ENCODE results near the gene TSHZ2.
"Not testable (repeated sequence)": the region's sequence is repeated elsewhere in the genome, so short reads cannot be mapped to it uniquely, and the experiment has no call there.

Gene TSHZ2

DNA sequence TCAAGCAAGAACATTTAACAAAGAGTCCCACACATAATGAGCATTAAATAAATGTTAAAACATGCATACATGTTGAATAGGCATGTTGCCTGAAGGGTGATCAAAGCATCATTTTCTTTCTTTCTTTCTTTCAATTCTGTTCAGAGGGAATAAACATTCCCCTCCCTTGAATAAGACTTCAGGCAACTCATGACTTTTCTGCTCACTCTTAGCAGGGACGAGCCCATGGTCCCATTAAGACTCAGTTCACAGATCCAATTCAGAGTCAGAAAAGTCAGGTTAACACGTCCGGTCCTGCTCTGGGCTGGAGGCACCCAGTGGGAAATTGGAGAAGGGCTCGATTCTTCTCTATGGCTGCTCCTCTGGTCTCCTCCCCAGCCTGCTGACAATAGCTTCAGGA is 439.7 kb downstream of the TSHZ2 start:
- DNase-seq (ENCODE audit: low read depth) = no peak

DNA sequence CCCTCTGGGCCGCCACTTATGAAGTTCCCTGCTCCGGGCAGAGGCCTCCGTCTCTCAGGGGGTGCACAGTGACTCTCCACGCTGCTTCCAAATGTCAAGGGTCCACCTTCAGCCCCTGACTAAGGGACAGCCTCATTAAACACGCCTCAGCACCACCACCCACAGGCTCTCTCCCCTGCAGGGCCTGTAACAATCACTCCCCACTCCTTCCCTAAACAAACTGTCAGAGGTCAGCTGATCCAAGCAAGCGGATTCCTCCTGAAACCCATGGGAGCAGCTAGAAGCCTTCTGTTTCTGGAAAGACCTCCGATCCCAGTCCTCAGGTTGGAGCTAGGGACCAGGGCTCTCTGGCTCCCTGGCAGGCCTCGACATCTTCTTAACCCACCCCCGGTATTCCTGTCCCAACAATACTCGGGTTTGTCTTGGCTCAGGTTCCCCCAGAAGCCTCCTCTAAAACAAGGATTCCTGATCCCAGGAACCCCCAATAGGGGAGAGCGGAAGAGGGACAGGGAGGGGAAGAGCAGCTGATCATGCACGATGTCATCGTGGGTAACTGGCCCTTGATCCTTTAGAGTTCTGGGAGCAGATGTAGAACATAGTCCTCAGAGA is 440.5 kb downstream of the TSHZ2 start:
- no peak for DNase-seq (ENCODE audit: low read depth)

DNA sequence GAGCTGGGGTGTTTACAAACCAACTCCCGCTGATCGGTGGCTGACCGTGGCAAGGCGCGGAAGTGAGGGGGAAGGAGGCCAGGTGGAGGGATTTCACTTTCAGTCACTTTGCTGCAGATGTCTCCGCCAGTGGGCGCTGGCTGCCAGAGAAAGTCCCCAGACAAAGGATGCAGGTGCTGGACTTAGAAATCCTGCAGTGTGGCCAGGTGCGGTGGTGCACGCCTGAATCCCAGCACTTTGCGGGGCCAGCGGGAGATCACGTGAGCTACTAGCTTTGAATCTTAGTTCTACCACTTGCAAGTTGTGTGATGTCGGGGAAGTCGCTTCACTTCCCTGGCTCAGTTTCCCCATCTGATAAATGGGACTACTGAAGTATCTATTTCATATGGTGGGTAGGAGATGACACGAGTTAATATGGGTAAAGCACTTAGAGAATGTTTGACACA is 441.1 kb downstream of the TSHZ2 start:
- DNase-seq (ENCODE audit: low read depth) = no peak

DNA sequence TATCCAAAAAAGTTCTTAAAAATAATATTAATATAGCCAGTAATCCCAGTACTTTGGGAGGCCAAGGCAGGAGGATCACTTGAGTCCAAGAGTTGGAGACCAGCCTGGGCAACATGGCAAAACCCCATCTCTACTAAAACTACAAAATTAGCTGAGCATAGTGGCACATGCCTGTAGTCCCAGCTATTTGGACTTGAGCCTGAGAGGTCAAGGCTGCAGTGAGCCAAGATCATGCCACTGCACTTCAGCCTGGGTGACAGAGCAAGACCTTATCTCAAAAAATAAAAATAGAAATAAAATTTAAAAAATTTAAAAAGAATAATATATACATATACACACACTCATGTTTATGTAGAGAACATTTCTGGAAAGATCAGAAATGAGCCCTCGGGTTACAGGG is 441.7 kb downstream of the TSHZ2 start:
- not testable (repeated sequence) for DNase-seq (ENCODE audit: low read depth)

DNA sequence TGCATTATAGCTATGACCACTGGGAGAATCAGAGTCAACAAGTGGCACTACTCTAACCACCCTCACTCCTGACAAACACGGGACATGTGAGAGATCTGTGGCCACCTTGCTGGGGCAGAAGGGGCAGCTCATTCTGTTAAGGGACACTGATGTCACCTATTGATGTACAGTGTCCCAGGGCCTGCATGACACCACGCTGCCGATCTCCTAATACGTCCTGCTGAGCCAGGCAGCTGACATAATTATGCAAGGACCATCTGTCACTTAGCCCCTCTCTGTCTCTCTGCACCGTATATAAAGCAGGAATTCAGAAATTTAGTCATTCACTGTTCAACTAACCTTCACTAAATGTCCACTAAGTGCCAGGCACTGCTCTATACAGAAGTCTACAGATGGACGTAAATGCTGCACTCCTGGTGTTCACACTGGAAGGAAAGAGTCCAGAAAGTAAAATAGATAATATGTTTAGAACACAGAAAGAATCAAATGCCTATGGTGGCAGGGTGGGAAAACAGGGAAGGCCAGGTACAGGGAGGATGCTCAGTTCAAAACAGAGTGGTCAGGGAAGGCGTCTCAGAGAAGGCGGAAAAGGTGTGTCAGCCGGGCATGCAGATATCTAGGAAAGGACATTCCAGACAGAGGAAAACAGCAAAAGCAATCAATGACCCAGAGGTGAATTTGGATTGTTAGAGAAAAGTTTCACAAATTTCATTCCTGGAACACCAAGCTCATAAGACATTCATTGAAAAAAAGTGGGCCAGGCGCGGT is 447.7 kb downstream of the TSHZ2 start:
- DNase-seq (ENCODE audit: low read depth) = no peak

DNA sequence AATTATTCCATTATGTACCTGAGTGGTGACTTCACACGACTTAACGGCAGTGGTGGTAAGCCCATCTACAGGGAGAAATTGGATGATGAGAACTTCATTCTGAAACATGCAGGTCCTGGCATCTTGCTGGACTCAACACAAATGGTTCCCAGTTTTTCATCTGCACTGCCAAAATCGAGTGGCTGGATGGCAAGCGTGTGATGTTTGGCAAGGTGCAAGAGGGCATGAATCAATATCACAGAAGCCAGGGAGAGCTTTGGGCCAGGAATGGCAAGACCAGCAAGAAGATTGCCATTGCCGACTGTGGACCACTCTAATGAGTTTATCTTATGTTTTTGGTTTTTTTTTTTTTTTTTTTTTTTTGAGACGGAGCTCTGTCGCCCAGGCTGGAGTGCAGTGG is 449.2 kb downstream of the TSHZ2 start:
- no peak for DNase-seq (ENCODE audit: low read depth)

DNA sequence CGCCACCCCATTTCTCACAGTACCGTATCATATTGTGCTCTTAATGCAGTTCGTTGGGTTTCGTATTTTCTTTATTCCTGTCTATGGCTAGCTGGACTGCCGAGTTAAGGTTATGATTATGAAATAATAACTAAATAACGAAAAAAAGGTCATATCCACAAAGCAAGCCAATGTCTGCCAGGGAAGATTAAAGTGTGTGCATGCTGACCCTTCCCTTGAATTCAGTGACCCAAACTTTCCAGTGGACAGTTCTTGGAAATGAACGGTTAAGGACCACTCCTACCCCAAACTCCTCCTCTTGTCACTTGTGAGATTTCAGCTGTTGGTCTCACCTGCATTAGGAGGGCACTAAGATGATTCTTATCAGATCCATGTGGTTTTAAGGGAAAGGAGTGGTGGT is 449.9 kb downstream of the TSHZ2 start:
- no peak for DNase-seq (ENCODE audit: low read depth)

DNA sequence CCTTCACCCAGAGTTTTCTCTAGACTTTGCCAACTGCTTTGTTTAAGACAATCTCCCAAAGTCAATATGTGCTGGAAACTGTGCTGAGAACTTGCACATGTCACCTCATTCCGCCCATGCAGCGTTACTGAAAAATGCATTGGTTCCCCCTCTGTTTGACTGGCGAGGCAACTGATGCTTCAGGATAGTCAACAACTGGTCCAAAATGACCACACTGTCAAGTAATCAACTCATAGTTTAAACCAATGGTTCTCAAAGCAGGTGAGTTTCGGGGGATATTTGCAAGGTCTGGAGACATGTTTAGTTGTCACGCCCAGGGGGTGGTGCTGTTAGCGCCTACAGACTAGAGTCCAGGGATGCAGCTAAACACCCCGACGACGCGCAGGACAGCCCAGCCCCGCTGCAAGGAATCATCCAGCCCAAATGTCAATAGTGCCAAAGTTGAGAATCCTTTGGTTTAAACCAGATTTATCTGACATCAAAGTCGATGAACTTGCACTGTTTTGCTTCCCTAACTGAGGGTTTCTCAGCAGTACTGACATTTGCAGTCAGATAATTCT is 451.5 kb downstream of the TSHZ2 start:
- no peak for DNase-seq (ENCODE audit: low read depth)

DNA sequence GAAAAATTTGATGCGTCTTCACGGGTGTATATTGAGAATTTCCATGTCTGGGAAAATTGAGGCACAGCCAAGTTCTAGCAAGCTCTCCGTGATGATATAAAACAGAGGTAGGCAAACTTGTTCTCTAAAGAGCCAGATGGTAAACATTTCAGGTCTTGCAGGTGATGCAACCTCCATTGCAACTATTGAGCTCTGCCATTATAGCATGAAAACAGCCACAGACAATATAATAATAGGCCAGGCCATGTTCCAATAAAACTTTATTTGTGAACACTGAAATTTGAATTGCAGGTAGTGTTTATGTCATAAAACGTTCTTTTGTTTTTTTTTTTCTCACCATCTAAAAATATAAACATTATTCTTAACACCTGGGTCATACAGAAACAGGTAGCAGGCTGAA is 453.3 kb downstream of the TSHZ2 start:
- DNase-seq (ENCODE audit: low read depth) = no peak

DNA sequence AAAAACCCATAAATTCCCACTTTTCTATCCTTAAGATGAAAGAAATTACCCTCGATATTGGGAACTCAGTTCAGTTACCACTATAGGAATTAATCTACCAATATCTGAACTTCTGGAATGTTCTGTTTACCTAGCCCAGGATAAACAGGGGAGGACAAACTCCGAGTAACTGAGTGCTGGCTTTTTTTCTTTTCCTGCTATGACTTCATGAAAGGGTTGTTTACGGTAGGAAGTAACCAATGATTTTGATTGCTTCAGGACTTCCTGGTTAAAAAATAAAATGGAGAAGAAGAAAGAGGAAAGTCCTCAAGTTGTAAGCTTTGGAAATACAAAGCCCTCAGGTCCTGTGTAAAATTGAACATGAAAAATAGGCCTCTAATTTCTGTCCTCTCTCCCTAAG is 453.8 kb downstream of the TSHZ2 start:
- no peak for DNase-seq (ENCODE audit: low read depth)

DNA sequence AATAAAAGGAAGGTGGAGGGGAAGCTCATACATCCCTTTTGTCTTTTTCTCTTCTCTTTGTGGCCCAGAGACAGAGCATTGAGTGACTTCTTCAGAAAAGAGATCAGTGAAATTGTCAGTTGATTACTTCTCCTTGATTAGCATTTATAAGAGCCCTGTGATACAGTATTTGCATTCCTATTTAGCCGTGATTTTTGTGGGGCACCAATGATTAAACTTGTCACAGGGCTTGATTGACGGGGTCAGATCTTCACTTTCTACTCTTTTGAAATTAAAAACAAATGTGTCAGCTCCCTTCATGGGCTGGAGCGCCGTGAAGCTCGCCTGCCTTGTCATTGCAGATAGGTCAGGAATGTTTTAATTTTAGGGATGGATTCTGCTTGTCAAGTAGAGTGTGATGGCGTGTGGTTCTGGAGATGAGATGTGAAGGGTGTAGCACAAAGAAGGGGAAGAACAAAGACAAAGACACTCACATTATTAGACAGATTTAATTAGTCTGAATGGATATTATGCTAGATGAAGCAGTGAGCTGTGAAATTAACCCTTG is 454.7 kb downstream of the TSHZ2 start:
- no peak for DNase-seq (ENCODE audit: low read depth)

DNA sequence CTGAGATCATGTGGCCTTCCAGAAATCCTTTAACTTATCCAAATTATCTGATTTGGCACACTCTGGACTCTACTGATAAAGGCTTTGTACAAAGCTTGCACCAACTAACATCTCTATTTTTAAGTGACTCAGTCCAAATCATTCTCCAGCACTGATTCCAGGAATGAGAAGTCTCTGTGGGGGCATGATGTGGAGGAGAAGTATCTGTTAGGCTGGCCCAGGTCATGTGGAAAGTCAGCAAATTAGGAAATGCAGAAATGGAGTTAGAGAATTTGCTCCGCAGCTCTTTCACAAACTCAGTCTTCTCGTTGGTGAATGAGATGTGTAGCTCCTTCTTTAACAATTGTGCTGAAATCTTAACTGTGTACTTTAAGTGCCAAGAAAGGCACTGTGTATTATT is 455.8 kb downstream of the TSHZ2 start:
- DNase-seq (ENCODE audit: low read depth) = no peak

DNA sequence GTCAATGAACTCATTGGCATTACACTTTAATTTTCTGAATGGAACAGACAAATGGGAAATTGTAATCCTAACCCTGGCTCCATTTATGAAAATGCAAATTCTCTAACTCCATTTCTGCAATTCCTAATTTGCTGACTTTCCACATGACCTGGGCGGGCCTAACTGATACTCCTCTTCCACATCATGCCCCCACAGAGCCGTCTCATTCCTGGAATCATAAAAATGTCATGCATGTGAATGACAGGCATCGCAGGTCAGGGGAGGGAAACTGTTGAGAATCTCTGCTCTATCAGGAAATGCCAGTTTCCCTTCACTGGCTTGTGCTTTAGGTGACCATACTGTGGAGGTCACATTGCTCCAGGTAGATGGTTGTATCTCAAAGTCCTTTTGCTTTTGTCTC is 456.4 kb downstream of the TSHZ2 start:
- DNase-seq (ENCODE audit: low read depth) = no peak

DNA sequence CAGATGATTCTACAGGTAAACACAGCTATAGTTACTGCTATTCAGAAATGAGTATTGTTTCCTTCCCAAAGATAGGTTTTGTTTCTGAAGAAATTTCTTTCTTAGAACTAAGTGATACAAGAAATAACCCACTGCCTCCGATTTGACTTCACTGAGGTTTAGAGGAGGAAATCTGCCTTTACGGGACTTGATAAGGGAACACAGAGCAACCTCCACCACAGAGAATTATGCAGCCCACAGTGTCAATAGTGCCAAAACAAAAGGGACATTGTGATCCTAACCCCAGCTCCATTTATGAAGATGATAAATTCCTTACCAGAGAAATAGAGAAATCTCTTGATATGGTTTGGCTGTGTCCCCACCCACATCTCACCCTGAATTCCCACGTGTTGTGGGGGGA is 456.8 kb downstream of the TSHZ2 start:
- no peak for DNase-seq (ENCODE audit: low read depth)

DNA sequence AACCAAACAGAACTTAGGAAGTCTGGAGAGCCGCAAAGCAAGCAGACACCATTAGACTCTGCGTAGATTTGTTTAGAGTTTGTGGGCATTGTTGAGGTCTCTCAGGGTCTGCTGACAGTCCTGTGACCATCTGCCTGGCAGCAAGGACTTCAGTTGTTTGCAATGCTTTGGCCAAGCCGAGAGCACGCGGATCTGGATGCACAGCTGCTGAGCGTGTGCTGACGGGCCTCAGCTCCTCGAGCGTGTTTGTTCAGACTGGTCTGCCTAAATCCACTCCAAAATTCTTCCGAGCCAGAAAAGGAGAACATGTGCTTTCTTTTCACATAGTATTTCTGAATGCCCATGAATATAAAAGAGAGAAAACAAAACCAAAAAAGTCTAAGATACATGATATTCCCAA is 462.5 kb downstream of the TSHZ2 start:
- DNase-seq (ENCODE audit: low read depth) = no peak

DNA sequence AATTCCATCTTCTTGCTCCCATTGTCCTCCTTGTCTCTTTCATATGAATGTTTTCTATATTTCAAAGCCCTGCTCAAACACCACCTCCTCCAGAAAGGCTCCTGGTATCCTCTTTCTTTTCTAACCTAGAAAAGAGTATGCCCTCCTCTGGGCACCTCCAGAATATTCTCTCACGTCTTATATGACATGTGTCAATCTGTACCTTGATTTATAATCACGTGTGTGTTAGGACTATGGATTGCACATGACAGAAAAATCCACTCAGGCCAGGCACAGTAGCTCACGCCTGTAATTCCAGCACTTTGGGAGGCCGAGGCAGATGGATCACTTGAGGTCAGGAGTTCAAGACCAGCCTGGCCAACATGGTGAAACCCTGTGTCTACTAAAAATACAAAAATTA is 464.8 kb downstream of the TSHZ2 start:
- DNase-seq (ENCODE audit: low read depth) = not testable (repeated sequence)

DNA sequence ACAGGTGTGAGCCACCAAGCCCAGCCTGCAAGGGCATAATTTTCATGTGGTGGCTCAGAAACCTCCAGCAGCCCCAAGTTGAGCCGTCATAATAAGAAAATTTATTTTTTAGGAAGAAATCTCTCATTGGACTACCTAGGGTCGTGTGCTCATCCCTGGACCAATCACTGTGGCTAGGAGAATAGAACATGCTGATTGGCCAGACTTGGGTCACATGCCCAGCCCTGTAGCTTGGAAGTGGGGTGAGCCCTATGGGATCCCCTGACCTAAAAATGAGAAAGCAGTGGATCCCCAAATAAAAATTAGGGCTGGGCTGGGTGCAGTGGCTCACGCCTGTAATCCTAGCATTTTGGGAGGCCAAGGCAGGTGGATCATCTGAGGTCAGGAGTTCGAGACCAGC is 466.2 kb downstream of the TSHZ2 start:
- DNase-seq (ENCODE audit: low read depth) = no peak

DNA sequence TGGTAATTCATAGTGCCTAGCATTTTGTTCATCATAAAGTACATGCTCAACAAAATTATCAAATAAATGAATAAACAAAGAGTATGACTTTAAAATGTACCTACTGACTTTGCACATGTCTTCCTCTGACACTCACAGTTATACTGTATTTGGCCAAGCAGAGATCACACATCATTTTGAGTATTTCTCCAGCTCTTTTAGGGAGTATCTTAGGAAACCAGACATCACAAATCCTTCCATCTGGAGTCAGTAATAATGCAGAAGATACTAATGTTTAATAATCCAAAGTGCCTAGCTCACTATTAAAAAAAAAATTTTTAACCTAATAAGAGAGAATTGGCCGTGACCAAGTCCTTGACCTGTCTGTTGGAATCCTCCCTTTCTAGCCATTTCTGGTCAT is 466.9 kb downstream of the TSHZ2 start:
- DNase-seq (ENCODE audit: low read depth) = no peak

DNA sequence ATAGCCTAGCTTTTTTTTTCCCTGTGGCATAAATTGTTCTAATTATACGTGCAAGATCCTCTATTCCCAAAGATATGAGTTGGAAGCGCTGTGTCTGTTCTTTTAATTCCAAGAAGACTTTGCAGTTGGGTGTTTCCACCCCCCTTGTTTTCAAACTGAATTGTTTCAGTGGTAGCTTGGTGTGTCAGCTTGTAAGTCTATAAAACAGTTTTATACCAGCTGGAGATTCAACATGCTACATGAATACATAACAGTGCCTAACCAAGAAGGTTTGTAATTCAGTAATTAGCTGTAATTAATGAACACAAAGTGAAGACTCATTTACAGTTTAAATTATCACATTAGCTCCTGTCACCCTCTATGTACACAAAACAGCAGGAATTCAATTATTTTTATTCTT is 467.5 kb downstream of the TSHZ2 start:
- DNase-seq (ENCODE audit: low read depth) = no peak

DNA sequence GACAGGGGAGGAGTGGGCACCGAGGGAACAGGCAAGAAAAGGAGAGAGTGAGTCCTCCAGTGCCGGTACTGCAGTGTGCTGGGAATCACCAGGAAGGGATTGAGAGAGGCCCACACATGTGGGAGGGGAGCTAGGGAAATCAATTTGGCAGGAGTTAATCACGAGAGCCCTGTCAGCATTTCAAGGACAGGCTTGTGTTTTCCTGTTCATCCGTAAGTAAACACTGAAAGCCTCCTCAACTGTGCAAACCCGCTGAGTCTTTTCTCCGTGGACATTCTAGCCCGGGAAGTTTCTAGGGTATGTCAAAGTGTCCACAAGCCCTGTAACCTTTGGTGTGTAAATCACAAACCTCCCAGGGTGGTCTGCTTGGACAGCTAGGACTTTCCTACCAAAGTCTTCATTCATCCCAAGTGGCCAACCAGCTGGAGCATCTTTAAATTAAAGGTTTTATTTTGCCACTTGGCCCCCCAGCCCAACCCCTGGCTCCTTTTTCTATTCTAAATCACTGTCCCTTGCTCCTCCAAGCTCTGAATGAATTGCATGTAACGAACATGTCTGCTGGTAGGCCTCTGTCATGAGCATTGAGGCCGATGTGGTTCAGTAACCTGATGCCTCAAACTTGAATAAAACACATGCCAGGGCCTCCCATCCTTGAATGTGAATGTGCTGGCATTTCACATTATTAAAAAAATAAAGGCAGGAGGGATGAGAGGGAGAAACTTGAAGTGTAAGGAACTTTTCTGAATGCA is 472.4 kb downstream of the TSHZ2 start:
- DNase-seq (ENCODE audit: low read depth) = no peak

DNA sequence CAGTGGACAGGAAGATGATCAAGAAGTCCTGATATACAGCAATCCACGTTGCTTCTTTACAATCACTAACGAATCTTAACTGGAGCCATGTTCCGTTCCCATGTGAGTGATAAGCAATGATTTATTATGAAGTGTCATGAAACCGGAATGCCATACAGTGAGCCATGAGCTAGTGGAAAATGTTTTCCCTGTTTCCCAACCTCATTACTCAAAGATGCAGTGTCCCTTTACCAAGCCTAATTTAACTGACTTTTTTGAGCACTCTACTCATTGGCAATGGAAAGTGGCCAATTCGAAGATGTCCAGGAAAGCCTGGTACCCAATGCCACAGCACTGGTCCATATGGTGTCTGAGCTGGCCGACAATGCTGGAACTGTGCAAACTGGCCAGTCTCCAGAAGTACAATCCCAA is 473.2 kb downstream of the TSHZ2 start:
- DNase-seq (ENCODE audit: low read depth) = no peak

DNA sequence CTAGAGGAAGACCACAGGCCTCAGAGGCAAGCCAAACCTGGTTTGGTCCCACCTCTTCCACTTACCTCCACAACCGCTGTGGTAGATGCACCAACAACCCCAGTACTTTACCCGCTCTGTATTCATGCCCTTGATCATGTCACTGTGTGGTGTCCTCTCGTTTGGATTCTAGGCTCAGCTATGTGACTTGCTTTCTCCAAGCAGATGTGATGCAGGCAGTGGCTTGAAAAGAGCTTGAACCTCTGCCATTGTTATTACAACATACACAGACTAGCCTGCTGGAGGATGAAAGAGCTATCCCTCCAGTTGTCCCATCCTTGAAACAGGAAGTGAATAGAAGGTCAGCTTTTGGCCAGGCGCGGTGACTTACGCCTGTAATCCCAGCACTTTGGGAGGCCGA is 473.8 kb downstream of the TSHZ2 start:
- no peak for DNase-seq (ENCODE audit: low read depth)

DNA sequence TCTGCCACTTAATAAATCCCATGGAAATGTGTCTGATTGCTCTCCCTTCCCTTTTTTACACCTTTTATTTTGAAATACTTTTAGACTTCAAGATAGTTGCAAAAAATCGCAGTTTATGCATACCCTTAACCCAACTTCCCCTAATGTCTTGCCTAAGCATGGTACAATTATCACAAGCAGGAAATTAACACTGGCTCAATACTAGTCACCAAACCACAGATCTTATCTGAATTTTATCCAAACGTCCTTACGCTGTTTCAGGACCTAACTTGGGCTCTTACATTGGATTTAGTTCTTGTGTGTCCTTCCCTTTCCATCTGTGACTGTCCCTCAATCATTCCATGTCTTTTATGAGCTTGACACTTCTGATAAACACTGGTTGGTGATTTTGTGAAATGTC is 475.2 kb downstream of the TSHZ2 start:
- DNase-seq (ENCODE audit: low read depth) = no peak

Measured in CMK (cell line).